HepG2 (cell line): ENCODE results near the gene VPS11. TPM values are rescaled to one million over a fixed set of nuclear protein-coding genes. Genes with fewer than 3 reads are reported as not detected.

Source experiments
- CEBPB ChIP-seq: IDR thresholded peaks from 2 replicates; pipeline ENCODE4 v1.6.1; 2011; ENCODE audit warnings: low read depth, low read length, improper control_type of control experiment, borderline replicate concordance
- DPF2 ChIP-seq: sonication (generic); formaldehyde crosslinking; IDR thresholded peaks from 2 replicates; pipeline ENCODE4 v1.4.0; 2020; ENCODE audit warnings: mild to moderate bottlenecking, low read depth, missing genetic modification reagents, borderline replicate concordance
- HDAC2 ChIP-seq: sonication (generic); formaldehyde crosslinking; IDR thresholded peaks from 2 replicates; pipeline ENCODE4 v1.4.0; 2020; ENCODE audit warnings: missing genetic modification reagents
- KDM5B ChIP-seq: sonication (generic); formaldehyde crosslinking; IDR thresholded peaks from 2 replicates; pipeline ENCODE4 v1.4.0; 2020; ENCODE audit warnings: missing genetic modification reagents, mild to moderate bottlenecking, borderline replicate concordance
- KLF12 ChIP-seq: sonication (generic); formaldehyde crosslinking; IDR thresholded peaks from 2 replicates; pipeline ENCODE4 v1.4.0; 2020; ENCODE audit warnings: missing genetic modification reagents, borderline replicate concordance
- NR2C2 ChIP-seq: sonication (generic); formaldehyde crosslinking; IDR thresholded peaks from 2 replicates; pipeline ENCODE4 v1.4.0; 2020; ENCODE audit warnings: missing genetic modification reagents, mild to moderate bottlenecking, moderate library complexity, borderline replicate concordance
- SIX4 ChIP-seq: sonication (generic); formaldehyde crosslinking; IDR thresholded peaks from 2 replicates; pipeline ENCODE4 v1.4.0; 2020; ENCODE audit warnings: missing genetic modification reagents
- SOX5 ChIP-seq: IDR thresholded peaks from 2 replicates; pipeline ENCODE4 v1.6.1; 2016; ENCODE audit warnings: borderline replicate concordance
- ZBTB7B ChIP-seq: sonication (generic); formaldehyde crosslinking; IDR thresholded peaks from 2 replicates; pipeline ENCODE4 v1.4.0; 2020; ENCODE audit warnings: missing genetic modification reagents
- ZFP82 ChIP-seq: sonication (generic); formaldehyde crosslinking; IDR thresholded peaks from 2 replicates; pipeline ENCODE4 v1.5.1; 2020; ENCODE audit warnings: mild to moderate bottlenecking, missing genetic modification reagents, borderline replicate concordance
- ZNF263 ChIP-seq: sonication (generic); formaldehyde crosslinking; IDR thresholded peaks from 2 replicates; pipeline ENCODE4 v1.4.0; 2020; ENCODE audit warnings: missing genetic modification reagents
- ZNF530 ChIP-seq: sonication (generic); formaldehyde crosslinking; IDR thresholded peaks from 2 replicates; pipeline ENCODE4 v1.5.0; 2020; ENCODE audit warnings: low read depth, mild to moderate bottlenecking, missing genetic modification reagents
- ZNF678 ChIP-seq: sonication (generic); formaldehyde crosslinking; IDR thresholded peaks from 2 replicates; pipeline ENCODE4 v1.4.0; 2020; ENCODE audit warnings: mild to moderate bottlenecking, missing genetic modification reagents
- ZNF841 ChIP-seq: sonication (generic); formaldehyde crosslinking; IDR thresholded peaks from 2 replicates; pipeline ENCODE4 v1.8.1; 2023; ENCODE audit warnings: missing genetic modification reagents, borderline replicate concordance
- ZZZ3 ChIP-seq: sonication (generic); formaldehyde crosslinking; IDR thresholded peaks from 2 replicates; pipeline ENCODE4 v1.4.0; 2020; ENCODE audit warnings: missing genetic modification reagents, mild to moderate bottlenecking, borderline replicate concordance
- polyA plus RNA-seq, 8 experiments: library from polyadenylated mRNA; depleted of rRNA in 3 of 8; stranded (reverse) in 7 of 8; unstranded in 1 of 8; fragments of >200 nt; fragmentation: Illumina TruSeq in 4 of 8; extraction: Trizol in 4 of 8; gene quantifications; 2 replicates each; pipeline versions ENCODE4 v1.2.1 to v1.2.3, GENCODE V29; 2011 to 2016; ENCODE audit warnings: low read depth in 4 of 8, missing spikeins in 1 of 8, mixed read lengths in 1 of 8; ENCODE audit not compliant: insufficient read depth in 1 of 8
- total RNA-seq, 5 experiments: library from RNA; depleted of rRNA; stranded (reverse); fragments of >200 nt; fragmentation: Illumina TruSeq; extraction: Trizol; gene quantifications; 2 replicates each; pipeline ENCODE4 v1.2.3, GENCODE V29; 2016; ENCODE audit warnings: low read depth in 1 of 5
- TF ChIP-seq, protein P1 (sequence below): sonication (generic); formaldehyde crosslinking; IDR thresholded peaks from 2 replicates; pipeline ENCODE4 v1.8.1; 2023; ENCODE audit warnings: mild to moderate bottlenecking, moderate library complexity, missing genetic modification reagents
- TF ChIP-seq, protein P2 (sequence below): sonication (generic); formaldehyde crosslinking; IDR thresholded peaks from 2 replicates; pipeline ENCODE4 v1.5.1; 2020; ENCODE audit warnings: missing genetic modification reagents, mild to moderate bottlenecking, borderline replicate concordance
- TF ChIP-seq, protein P3 (sequence below): IDR thresholded peaks from 2 replicates; pipeline ENCODE4 v1.6.1; 2016; ENCODE audit warnings: mild to moderate bottlenecking, missing biosample characterization, missing genetic modification reagents
- TF ChIP-seq, protein P4 (sequence below): sonication (generic); formaldehyde crosslinking; IDR thresholded peaks from 2 replicates; pipeline ENCODE4 v1.4.0; 2020; ENCODE audit warnings: missing genetic modification reagents, borderline replicate concordance
- TF ChIP-seq, protein P5 (sequence below): conservative IDR thresholded peaks from 2 replicates; pipeline ENCODE4 v1.6.1; 2018; ENCODE audit warnings: missing genetic modification reagents

Gene VPS11
- total and polyA plus RNA-seq, 2 of the 13 experiments (the other 11 are each of a cell fraction or from before 2014, with no cell fraction given) = 13.7 to 21.6 TPM

DNA sequence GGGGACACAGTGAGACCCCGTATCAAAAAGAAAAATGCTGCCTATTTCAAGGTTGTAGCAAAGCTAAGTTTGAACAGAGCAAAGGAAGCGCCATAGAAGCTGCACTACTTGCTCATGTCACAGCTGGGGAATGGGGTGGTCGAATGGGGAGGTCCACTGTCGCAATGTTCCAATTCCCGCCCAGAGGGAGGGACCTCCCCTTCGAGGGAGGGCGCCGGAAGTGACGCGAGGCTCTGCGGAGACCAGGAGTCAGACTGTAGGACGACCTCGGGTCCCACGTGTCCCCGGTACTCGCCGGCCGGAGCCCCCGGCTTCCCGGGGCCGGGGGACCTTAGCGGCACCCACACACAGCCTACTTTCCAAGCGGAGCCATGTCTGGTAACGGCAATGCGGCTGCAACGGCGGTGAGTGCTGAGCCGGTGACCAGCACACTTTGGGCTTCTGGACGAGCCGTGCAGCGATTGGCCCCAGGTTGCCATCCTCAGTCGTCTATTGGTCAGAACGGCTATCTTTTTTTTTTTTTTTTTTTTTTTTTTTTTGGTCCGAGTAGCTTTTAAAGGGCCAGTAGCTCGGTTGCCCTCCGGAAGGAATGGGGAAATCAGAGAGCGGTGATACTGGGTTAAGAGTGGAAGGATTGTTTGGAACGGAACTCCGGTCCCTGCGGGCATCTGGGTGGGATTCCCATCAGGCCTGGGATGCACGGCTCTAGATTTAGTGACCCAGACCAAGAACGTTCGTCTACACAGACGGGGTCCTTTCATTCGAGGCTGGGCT, 17.2 kb downstream of the VPS11 start, which contains the start of gene HMBS (continued):
- TF ChIP-seq, protein P1, sequence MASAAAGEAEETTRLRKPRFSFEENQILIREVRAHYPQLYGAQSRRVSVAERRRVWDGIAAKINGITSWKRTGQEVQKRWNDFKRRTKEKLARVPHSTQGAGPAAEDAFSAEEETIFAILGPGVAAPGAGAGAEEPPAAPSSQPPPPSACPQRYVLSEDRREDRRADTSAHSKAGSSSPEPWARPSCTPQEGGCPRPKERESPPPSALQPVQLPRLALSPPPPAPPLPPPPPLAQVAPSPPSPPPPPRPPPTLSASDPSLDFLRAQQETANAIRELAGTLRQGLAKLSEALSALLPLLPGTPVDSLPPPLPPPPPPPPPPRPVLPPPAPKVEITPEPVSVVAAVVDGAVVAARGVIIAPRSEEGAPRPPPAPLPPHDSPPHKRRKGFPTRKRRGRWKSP = 0 out of 2 replicates have a peak, but pooled peaks have one; percentile 27
- TF ChIP-seq ZNF530 (CRISPR knock-in tag) (no peak), ZNF841 (CRISPR knock-in tag) (no peak), ZNF263 (CRISPR knock-in tag) (0 out of 2 replicates have a peak, but pooled peaks have one; percentile 42), SOX5 (CRISPR knock-in tag) (peak; percentile 27; the same call in 1 of the 2 replicates), HDAC2 (CRISPR knock-in tag) (peak; percentile 54), DPF2 (CRISPR knock-in tag) (0 out of 2 replicates have a peak, but pooled peaks have one; percentile 37), NR2C2 (CRISPR knock-in tag) (peak; percentile 82; the same call in 1 of the 2 replicates), ZNF678 (no peak), KDM5B (peak; percentile 73; the same call in 1 of the 2 replicates), SIX4 (no peak), ZFP82 (no peak), CEBPB (peak; percentile 94), KLF12 (CRISPR knock-in tag) (no peak), ZZZ3 (CRISPR knock-in tag) (peak; percentile 72), ZBTB7B (CRISPR knock-in tag) (peak; percentile 47; the same call in 1 of the 2 replicates)
- TF ChIP-seq, protein P2, sequence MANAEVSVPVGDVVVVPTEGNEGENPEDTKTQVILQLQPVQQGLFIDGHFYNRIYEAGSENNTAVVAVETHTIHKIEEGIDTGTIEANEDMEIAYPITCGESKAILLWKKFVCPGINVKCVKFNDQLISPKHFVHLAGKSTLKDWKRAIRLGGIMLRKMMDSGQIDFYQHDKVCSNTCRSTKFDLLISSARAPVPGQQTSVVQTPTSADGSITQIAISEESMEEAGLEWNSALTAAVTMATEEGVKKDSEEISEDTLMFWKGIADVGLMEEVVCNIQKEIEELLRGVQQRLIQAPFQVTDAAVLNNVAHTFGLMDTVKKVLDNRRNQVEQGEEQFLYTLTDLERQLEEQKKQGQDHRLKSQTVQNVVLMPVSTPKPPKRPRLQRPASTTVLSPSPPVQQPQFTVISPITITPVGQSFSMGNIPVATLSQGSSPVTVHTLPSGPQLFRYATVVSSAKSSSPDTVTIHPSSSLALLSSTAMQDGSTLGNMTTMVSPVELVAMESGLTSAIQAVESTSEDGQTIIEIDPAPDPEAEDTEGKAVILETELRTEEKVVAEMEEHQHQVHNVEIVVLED (CRISPR knock-in tag) = 0 out of 2 replicates have a peak, but pooled peaks have one; percentile 44
- TF ChIP-seq, protein P3, sequence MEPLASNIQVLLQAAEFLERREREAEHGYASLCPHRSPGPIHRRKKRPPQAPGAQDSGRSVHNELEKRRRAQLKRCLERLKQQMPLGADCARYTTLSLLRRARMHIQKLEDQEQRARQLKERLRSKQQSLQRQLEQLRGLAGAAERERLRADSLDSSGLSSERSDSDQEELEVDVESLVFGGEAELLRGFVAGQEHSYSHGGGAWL = peak; percentile 83
- TF ChIP-seq, protein P4, sequence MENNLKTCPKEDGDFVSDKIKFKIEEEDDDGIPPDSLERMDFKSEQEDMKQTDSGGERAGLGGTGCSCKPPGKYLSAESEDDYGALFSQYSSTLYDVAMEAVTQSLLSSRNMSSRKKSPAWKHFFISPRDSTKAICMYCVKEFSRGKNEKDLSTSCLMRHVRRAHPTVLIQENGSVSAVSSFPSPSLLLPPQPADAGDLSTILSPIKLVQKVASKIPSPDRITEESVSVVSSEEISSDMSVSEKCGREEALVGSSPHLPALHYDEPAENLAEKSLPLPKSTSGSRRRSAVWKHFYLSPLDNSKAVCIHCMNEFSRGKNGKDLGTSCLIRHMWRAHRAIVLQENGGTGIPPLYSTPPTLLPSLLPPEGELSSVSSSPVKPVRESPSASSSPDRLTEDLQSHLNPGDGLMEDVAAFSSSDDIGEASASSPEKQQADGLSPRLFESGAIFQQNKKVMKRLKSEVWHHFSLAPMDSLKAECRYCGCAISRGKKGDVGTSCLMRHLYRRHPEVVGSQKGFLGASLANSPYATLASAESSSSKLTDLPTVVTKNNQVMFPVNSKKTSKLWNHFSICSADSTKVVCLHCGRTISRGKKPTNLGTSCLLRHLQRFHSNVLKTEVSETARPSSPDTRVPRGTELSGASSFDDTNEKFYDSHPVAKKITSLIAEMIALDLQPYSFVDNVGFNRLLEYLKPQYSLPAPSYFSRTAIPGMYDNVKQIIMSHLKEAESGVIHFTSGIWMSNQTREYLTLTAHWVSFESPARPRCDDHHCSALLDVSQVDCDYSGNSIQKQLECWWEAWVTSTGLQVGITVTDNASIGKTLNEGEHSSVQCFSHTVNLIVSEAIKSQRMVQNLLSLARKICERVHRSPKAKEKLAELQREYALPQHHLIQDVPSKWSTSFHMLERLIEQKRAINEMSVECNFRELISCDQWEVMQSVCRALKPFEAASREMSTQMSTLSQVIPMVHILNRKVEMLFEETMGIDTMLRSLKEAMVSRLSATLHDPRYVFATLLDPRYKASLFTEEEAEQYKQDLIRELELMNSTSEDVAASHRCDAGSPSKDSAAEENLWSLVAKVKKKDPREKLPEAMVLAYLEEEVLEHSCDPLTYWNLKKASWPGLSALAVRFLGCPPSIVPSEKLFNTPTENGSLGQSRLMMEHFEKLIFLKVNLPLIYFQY (CRISPR knock-in tag) = peak; percentile 55; the same call in 1 of the 2 replicates
- TF ChIP-seq, protein P5, sequence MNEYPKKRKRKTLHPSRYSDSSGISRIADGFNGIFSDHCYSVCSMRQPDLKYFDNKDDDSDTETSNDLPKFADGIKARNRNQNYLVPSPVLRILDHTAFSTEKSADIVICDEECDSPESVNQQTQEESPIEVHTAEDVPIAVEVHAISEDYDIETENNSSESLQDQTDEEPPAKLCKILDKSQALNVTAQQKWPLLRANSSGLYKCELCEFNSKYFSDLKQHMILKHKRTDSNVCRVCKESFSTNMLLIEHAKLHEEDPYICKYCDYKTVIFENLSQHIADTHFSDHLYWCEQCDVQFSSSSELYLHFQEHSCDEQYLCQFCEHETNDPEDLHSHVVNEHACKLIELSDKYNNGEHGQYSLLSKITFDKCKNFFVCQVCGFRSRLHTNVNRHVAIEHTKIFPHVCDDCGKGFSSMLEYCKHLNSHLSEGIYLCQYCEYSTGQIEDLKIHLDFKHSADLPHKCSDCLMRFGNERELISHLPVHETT = peak; percentile 61; the same call in 1 of the 2 replicates
